GM18507 (cell line): ENCODE results near the gene EIF1AD.
A peak's percentile ranks its signal among the peaks of the same experiment; 100 is the strongest.
"Not testable (repeated sequence)": the region's sequence is repeated elsewhere in the genome, so short reads cannot be mapped to it uniquely, and the experiment has no call there.

Source experiments
- DNase-seq: peaks from one replicate; pipeline ENCODE4 v3.0.0; 2011; ENCODE audit warnings: low read depth; ENCODE audit not compliant: insufficient read length; ENCODE audit errors: extremely low spot score
- FAIRE-seq: peaks from 2 replicates; lab custom pipeline; 2011; peaks lifted over from hg19 to GRCh38; lab: Jason Lieb, UNC

The EIF1AD gene

DNA sequence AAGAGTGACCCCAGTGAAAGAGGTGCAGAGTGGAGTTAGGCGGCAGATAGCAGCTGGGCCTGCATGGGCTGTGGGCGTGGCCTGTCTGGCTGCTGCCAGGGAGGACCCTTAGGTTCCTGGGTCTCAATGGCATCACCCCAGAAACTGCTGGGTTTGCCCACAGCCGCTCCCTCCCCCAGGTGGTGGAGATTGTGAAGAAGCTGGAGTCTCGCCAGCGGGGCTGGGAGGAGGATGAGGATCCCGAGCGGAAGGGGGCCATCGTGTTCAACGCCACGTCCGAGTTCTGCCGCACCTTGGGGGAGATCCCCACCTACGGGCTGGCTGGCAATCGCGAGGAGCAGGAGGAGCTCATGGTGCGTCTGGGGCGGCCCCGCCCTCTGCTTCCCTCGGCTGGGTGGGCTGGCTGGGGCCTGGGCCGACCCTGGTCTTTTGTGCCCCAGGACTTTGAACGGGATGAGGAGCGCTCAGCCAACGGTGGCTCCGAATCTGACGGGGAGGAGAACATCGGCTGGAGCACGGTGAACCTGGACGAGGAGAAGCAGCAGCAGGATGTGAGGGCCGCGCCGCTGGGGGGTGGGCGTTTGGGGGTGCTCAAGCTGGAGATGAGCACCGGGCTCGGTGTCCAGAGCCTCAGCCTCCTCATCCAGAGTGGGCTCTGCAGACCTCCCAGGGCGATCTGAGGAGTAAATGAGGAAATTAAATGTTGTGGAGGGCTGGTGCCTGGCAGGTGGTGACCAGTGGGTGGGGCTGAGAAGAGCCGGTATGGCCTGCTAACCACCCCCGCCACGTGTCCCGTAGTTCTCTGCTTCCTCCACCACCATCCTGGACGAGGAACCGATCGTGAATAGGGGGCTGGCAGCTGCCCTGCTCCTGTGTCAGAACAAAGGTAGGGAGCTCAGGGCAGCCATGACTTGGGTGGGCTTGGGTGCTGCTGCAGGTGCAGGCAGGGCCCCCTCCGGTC, 25.5 kb downstream of the EIF1AD start:
- FAIRE-seq (no peak), DNase-seq (no peak)

DNA sequence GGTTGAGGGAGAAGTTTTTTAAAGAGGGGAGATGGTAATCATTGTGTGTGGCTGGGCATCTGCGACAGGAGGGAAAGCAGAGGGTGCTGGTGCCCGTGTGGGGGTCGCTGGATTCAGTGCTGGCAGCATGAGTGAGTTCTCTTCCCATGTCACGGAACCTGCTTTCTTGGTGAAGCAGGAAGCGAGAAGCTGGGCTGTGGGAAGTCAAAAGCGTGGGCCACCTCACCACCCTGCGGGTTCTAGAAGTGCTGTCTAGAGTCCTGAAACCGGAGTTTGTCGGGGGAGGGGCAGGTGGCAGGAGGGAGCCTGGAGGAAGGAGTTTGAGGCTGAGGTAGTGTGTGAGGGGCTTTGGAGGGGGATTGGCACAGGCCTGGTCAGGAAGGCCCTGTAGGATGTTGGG, 26.2 kb downstream of the EIF1AD start:
- DNase-seq (no peak), FAIRE-seq (no peak)

DNA sequence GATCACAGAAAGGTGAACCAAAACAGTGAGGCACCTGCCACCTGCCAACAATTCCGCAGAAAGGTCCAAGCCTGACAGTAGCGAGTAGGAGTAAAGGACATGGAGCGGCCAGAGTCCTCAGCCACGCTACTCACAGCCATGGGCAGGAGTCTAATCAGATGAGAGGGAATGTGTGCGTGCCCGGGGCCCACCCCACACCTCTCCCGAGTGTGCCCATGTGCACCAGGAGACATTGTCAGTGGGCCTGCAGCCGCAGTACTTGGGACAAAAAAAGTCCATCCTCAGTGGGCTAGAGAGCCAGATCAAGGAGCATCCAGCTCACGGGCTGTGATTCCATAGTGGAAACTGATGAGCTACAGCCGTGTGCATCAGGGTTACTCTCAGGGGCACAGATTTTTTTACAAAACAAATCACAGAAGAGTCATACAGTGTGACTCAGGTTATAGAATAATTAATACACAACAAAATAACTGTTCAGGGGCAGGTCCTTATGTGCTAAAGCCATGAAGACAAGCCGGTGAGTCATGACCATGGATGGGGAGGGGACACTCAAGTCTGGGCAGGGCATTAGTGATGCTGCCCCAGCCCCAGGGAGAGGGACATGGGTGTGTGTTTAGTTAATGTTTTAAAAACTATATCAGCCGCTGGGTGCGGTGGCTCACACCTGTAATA, 28.4 kb downstream of the EIF1AD start:
- no peak for DNase-seq

DNA sequence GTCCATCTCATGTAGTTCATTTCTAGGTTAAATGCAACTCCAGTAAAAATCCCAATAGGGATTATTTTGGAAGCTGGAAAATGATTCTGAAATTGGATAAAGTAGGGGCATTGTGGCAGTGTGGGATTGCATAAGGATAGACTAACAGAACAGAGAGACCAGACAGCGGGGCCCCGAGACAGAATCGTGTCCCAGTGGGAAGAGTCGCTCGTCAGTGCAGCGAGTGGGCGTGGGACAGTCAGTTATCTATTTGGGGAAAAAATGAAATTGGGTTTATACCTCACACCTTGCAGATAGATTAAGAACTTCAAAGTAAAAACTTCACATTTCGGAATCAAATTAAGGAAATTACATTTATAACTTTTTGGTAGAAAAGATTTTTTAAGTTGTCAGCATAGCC, 29.8 kb downstream of the EIF1AD start:
- FAIRE-seq (no peak), DNase-seq (no peak)

More for the DNA sequence above, 28.4 kb downstream of the EIF1AD start:
- FAIRE-seq = no peak

DNA sequence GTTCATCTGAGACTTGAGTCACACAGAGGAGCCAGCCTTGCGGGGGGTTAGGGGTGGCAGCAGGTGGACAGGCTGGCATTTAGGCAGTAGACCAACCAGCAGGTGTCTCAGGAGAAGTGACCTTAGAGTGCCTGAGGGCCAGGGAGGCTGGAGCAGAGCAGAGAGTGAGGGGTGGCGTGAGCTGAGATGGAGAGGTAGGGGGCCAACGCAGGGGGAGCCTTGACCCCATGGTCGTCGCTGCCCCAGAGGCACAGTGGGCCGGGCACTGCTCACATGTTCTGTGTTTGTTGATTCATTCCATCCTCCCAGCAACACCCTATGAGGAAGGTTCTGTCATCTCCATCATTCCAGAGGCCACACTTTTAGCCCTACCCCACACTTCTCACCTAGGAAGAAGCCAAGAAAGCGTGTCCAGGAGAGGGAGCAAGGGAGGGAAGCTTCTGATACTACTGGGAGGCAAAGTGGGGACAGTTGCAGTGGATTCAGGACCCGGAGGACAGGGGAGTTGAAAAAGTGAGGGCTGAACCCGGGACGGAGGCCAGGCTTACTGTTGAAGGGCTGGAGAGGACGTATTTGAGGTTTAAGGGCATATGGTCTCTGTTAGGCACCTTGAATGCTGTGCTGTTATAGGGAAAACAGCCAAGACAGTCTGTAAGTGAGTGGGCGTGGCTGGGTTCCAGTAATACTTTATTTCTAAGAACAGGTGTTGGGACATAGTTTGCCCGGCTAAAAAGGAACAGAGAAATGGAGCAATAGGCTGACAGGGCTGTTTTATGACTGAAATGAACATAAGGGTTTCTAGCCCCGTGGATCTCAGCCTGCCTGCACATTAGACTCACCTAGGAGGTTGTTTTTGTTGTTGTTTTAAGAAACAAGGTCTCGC, 33.1 kb downstream of the EIF1AD start:
- FAIRE-seq (no peak), DNase-seq (no peak)

DNA sequence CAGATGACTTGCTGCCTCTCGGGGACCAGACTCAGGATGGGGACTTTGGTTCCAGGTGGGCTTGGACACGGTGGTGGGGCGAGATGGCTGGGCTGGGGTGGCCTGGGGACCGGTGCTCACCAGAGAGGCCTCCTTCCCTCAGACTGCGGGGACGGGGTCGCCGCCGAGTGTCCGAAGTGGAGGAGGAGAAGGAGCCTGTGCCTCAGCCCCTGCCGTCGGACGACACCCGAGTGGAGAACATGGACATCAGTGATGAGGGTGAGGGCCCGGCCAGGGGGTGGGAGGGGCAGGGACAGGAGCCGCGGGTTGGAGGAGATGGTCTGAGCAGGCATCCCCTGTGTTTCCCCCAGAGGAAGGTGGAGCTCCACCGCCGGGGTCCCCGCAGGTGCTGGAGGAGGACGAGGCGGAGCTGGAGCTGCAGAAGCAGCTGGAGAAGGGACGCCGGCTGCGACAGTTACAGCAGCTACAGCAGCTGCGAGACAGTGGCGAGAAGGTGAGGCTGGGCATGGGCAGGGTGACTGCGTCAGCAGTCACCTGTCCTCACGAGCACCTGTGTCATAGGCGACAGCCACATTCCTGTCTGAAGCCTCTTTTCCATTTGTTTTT, 34.5 kb downstream of the EIF1AD start:
- FAIRE-seq (no peak), DNase-seq (no peak)

DNA sequence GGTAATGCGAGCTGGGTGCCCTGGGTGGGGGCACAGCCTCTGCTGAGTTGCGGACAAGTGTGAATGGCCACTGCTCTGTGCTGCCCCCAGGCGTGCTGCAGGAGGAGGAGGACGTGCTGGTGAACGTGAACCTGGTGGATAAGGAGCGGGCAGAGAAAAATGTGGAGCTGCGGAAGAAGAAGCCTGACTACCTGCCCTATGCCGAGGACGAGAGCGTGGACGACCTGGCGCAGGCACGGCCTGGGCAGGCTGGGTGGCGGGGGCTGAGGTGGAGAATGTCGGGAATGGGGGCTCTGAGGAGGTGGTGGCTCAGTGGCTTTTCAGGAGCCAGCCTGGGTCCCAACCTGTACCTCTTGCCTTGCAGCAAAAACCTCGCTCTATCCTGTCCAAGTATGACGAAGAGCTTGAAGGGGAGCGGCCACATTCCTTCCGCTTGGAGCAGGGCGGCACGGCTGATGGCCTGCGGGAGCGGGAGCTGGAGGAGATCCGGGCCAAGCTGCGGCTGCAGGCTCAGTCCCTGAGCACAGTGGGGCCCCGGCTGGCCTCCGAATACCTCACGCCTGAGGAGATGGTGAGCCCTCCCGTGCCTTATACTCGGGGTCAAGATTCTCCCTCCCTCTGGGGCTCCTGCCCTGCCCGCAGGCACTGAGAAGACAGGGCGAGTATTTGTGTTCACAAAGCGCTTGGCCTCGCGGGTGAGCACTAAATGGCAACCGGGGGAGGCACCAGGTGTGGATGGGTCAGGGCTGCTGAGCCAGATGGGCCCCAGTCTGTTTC, 35.8 kb downstream of the EIF1AD start:
- no peak for DNase-seq

DNA sequence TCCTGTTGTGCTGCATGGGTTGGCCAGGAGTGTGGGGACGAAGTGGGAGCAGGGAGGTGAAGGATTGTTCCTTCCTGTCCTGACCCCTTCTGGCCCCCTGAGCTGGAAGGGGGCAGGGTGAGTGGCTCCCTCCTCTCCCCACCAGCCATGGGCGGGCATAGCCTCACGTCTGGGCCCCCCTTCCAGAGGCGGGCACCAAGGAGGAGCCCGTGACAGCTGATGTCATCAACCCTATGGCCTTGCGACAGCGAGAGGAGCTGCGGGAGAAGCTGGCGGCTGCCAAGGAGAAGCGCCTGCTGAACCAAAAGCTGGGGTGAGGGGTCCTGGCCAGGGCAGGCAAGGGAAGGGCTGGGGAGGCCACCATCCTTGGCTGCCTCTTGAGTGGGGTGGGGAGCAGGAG, 37.1 kb downstream of the EIF1AD start:
- DNase-seq (no peak), FAIRE-seq (no peak)

More for the DNA sequence above, 35.8 kb downstream of the EIF1AD start:
- FAIRE-seq = no peak

DNA sequence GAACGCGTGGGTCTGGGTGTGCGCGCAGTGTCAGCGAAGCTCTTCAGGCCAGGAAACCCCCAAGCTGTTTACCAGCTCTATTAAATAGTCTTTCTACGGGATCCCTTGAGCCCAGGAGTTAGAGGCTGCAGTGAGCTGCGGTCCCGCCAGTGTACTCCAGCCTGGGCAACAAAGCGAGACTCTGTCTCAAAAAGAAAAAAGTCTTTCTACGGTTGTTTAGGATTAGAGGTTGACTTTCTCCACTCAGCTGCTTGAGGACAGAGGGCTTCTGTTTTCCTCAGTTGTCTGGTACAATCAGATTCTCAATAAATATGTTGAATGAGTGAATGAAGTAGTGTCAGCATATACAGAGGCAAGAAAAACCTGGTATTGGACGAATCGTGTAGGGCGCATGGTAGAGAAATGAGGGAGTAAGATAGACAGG, 39.8 kb downstream of the EIF1AD start:
- DNase-seq (no peak), FAIRE-seq (no peak)

DNA sequence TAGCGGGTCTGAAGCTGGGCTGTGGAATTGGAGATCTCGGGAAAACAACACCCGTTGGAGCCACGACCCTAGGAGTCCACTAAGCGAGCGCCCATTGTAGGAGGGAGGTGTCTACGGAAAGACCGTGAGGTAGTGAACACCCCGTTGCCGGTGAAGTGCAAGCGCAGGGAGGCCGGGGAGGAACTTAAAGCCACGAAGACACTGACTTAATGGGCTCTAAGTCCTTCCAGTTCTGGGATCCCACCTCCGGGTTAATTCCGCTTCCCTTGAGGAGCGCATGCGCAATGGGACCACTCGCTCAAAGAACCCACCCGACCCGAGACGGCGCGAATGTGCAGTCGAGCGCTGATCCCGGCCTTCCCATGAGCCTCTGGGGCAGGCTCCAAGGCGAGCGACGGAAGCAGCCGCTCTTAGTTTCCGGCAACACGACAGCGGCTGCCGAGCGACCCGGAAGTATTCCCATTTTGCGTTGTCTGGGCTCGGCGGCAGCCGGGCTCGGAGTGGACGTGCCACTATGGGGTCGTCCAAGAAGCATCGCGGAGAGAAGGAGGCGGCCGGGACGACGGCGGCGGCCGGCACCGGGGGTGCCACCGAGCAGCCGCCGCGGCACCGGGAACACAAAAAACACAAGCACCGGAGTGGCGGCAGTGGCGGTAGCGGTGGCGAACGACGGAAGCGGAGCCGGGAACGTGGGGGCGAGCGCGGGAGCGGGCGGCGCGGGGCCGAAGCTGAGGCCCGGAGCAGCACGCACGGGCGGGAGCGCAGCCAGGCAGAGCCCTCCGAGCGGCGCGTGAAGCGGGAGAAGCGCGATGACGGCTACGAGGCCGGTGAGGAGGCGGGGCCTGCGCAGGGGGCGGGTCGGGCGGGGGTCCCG, 40.5 kb downstream of the EIF1AD start, which contains the start of gene SART1:
Gene SART1 (plus strand): TSS at position 468 of the 874 bp plus-strand sequence. CDS start 47 bp downstream, at position 515.
- peak; percentile 96 for FAIRE-seq
- DNase-seq = peak; percentile 98

DNA sequence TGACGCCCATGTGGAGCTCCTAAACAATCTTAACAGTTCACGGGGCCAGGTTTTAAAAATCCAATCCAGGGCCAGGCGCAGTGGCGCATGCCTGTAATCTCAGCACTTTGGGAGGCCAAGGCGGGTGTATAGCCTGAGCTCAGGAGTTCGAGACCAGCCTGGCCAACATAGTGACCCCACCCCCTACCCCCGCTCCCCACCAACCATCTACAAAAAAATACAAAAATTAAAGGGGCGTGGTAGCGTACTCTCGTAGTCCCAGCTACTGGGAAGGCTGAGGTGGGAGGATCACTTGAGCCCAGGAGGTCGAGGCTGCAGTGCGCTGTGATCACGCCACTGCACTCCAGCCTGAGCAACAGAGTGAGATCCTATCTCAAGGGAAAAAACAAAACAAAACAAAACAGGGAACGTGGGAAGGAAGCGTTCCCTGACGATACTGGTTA, 41.1 kb downstream of the EIF1AD start:
- FAIRE-seq = no peak
- DNase-seq = no peak

DNA sequence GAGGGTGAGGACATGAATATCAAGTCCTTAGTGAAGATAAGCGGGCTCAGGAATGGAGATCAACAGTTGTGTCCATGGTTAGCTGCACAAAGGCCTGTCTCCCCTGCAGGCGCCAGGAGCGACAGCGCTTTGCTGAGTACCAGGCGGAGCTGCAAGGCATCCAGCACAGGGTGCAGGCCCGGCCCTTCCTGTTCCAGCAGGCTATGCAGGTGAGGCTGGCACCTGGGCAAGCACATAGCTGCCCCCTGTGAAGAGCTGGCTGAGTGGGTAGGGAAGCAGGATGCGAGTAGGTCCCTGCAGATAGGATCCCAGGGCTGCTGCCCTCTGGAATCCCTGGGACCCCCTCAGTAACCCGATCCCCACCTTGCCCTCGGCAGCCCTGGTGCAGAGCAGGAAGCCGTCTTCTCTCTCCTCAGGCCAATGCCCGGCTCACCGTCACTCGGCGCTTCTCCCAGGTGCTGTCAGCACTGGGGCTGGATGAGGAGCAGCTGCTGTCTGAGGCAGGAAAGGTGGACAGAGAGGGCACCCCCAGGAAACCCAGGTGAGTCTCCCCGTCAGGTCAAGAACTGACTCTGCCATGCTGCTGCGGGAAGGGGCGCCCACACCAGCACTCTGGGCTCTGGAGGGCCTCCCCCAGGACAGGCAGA, 43.1 kb downstream of the EIF1AD start:
- FAIRE-seq (no peak), DNase-seq (no peak)

DNA sequence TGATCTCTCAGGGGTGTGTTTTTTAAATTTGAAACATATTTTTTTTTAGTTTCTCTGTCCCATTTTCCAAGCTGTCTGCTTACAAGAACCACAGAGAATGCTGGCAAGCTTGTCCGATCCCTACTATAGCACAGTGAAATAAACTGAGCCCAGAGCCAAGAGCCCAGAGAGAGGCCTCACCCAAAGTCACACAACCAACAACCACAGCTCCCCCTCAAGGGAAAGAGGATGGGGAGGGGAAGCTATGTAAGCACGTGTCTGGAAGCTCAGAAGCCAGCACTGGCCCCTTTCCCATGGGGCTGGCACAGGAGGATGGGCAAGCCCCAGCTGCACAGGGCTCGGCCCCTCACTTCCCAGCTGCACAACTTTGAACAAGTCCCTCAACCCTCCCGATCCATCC, 43.7 kb downstream of the EIF1AD start:
- FAIRE-seq (no peak), DNase-seq (no peak)

DNA sequence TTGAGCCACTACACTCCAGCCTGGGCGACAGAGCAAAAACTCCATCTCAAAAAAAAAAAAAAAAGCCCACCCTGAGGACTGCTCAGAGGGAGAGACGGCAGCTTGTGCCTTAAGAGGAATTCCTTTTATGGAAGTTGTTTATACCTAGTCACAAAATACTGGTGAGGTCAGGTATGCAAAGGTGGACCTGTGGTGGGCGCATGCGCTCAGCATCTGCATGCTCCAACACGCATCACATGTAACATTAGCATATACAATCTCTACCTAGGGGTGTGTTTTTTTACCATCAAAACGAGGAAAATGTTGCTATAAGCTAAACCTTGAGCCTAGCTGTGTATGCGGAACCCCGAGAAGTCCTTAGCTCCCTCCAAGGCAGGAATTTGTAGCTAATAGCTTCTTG, 47.2 kb downstream of the EIF1AD start:
- DNase-seq (no peak), FAIRE-seq (no peak)

DNA sequence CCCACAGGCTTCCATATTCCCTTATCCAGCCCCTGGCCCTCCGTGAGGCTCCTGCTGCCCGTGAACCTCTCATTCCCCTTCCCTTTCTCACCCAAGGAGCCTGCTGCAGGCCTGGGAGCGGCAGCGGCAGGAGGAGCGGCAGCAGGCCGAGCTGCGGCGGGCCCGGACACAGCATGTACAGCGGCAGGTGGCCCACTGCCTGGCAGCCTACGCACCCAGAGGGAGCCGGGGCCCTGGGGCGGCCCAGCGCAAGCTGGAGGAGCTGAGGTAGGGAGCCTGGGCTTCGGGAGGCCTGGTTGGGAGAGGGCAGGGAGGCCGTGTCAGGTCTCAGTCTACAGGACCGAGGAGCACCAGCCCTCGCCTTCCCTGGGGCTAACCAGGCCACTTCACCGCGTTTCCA, 48.5 kb downstream of the EIF1AD start:
- FAIRE-seq (no peak), DNase-seq (no peak)

DNA sequence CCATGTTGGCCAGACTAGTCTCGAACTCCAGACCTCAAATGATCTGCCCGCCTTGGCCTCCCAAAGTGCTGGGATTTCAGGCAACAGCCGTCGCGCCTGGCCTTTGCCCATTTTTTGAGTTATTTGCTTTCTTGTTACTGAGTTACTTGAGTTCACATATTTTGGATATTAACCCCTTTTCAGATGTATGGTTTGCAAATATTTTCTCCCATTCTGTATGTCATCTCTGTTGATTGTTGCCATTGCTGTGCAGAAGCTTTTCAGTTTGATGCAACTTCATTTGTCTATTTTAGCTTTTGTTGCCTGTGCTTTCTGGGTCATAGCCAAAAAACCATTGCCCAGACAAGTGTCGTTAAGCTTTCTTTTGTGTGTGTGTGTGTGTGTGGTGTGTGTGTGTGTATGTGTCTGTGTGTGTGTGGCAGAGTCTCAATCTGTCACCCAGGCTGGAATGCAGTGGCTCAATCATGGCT, 49.9 kb downstream of the EIF1AD start:
- DNase-seq = no peak
- no peak for FAIRE-seq

DNA sequence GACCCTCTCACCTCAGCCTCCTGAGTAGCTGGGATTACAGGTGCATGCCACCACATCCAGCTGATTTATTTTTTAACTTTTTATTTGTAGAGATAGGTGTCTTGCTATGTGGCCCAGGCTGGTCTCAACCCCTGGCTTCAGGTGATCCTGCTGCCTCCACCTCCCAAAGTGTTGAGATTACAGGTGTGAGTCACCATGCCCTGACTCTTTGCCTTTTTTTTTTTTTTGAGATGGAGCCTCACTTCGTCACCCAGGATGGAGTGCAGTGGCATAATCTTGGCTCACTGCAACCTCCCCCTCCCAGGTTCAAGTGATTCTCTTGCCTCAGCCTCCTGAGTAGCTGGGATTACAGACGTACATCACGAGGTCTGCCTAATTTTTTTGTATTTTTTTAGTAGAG, 50.3 kb downstream of the EIF1AD start:
- not testable (repeated sequence) for DNase-seq, FAIRE-seq
